Measurements from ENCODE around the gene DCDC2.

GRCh38 chr6:24403501-24403824, 45.6 kb upstream of the DCDC2 start:
- TF ChIP-seq EZH2 (IDR thresholded peaks at IDR 0.05; ENCODE audit: borderline replicate concordance, low read length), result no peak
- no peak for TF ChIP-seq CTCF (conservative IDR thresholded peaks at IDR 0.05 in 1 of 2, IDR thresholded peaks at IDR 0.05 in 1 of 2; ENCODE audit: extremely low read depth in 1 of 2, insufficient read depth in 1 of 2, low read depth in 1 of 2, low read length in 2 of 2)

Measured in mammary epithelial cell (primary cell).